ENCODE measurements around the gene ACACB.

ACACB gene

DNA sequence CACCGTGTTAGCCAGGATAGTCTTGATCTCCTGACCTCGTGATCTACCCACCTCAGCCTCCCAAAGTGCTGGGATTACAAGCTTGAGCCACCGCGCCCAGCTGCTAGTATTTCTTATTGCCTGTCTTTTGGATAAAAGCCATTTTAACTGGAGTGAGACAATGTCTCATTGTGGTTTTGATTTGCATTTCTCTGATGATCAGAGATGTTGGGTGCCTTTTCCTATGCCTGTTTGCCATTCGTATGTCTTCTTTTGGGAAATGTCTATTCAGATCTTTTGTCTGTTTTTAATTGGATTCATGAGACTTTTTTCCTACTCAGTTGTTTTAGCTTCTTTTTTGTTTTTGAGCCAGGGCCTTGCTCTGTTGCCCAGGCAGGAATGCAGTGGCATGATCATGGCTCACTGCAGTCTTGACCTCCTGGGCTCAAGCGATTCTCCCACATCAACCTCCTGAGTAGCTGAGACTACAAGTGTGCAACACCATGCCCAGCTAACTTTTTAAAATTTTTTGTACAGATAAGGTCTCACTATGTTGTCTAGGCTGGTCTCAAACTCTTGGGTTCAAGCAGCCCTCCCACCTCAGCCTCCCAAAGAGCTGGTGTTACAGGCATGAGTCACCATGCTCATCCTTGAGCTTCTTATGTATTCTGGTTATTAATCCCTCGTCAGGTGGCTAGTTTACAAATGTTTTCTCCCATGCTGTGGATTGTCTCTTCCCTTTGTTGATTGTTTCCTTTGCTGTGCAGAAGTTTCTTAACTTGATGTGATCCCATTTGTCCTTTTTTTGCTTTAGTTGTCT is 65.9 kb downstream of the ACACB start:
- DNase-seq = no peak

DNA sequence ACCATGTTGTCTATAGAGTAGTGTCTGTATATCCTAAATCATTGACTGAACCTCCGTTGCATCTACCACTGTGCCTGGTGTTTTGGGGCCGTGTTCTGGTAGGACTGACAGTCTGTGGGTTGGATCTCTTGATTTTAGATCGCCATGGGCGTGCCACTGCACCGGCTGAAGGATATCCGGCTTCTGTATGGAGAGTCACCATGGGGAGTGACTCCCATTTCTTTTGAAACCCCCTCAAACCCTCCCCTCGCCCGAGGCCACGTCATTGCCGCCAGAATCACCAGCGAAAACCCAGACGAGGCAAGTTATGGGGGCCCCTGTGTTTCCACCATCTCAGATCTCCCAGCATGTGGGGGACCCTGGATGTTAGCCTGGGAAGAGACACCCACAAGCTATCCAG is 69.1 kb downstream of the ACACB start:
- DNase-seq = no peak

- DNase-seq = no peak
These were observed 70.7 kb downstream of the ACACB start for GRCh38 chr12:109186993-109187653.

DNA sequence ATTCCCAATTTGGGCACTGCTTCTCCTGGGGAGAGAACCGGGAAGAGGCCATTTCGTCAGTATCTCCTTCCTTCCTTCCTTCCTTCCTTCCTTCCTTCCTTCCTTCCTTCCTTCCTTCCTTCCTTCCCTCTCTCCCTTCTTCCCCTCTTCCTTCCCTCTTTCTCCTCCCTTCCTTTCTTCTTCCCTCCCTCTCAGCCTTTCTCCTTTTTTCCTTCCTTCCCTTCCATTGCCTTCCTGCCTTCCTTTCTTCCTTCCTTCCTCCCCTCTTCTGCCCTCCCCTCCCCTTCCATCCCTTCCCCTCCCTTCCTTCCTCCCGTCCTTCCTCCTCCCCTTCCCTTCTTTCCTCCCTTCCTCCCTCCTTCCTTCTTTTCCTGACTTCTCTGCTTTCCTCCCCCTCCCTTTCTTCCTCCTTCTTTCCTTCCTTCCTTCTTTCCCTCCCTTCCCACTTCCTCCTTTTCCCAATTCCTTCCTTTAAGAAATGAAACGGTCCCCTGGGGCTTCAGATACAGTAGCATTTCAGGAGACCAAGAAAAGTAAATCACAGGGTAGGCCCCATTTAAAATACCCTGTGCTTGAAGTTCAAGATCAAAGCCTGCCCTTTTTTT is 71.8 kb downstream of the ACACB start:
- DNase-seq = no peak

DNA sequence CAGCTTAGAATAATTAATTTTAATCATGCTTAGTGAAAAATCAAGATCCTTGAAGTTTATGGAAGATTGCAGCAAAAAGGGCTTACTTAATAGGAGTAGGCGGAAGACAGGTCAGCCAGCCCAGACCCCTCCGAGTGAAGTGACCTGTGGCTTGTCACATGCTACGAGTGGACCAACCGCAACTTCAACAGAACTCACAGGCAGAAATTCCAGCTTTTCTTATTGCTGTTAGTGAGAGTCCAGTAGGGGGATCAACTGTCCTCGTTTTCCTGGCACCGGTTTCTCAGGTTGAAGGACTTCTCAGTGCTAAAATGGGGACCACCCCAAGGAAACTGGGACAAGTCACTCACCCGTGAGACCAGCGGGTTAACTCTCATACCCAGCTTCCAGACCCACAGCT is 72.9 kb downstream of the ACACB start:
- DNase-seq = no peak

DNA sequence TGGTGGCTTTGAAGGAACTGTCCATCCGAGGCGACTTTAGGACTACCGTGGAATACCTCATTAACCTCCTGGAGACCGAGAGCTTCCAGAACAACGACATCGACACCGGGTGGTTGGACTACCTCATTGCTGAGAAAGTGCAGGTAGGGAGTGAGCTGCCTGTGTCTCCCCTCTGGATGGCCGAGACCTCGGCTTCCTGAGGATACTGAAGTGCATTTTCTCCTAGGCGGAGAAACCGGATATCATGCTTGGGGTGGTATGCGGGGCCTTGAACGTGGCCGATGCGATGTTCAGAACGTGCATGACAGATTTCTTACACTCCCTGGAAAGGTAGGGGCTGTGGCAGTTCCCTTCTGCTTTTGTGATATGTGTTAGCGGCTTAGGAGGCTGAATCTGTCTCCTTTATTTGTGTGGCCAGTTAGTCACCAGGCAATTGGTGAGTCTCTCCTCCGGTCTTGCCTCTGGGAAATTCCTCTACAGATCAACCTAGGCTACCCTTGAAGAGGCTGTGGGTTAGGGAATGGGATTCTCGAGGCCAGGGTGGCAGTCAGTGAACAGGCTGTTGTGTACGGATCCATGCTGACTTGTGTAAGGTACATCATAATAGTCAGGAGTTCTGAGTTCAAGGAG is 75.3 kb downstream of the ACACB start:
- no peak for DNase-seq

GRCh38 chr12:109192358-109192757 is 76.0 kb downstream of the ACACB start:
- no peak for DNase-seq

DNA sequence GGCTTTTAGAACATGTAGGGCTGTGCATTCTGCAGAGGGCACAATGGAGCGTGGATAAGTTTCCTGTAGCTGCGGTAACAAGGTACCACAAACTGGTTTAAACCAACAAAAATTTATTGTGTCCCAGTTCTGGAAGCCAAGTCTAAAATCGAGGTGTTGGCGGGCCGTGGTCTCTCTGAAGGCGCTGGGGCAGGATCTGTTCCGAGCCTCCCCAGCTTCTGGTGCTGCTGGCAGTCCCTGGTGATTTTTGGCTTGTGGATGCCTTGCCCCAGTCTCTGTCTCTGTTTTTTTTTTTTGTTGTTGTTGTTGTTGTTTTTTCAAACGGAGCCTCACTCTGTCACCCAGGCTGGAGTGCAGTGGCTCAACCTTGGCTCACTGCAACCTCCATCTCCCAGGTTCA is 77.5 kb downstream of the ACACB start:
- no peak for DNase-seq

DNA sequence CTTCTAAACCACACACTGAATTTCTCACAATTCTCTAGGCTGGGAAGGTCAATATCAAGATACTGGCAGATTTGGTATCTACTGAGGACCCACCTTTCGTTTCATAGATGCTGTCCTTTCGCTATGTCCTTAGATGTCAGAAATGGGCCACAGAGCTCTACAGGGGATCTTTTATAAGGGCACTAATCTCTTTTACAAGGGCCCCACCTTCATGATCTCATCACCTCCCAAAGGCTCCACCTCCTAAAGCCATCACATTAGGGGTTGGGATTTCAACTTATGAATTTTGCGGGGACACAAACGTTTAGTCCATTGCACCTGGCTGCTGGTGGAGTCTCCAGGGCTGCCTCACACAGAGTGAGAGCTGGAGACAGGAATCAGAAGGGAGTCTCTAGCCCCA is 79.9 kb downstream of the ACACB start:
- DNase-seq = no peak

GRCh38 chr12:109197327-109197726 is 80.9 kb downstream of the ACACB start:
- no peak for DNase-seq

- no peak for DNase-seq
These were observed 82.9 kb downstream of the ACACB start for GRCh38 chr12:109199324-109199723.

DNA sequence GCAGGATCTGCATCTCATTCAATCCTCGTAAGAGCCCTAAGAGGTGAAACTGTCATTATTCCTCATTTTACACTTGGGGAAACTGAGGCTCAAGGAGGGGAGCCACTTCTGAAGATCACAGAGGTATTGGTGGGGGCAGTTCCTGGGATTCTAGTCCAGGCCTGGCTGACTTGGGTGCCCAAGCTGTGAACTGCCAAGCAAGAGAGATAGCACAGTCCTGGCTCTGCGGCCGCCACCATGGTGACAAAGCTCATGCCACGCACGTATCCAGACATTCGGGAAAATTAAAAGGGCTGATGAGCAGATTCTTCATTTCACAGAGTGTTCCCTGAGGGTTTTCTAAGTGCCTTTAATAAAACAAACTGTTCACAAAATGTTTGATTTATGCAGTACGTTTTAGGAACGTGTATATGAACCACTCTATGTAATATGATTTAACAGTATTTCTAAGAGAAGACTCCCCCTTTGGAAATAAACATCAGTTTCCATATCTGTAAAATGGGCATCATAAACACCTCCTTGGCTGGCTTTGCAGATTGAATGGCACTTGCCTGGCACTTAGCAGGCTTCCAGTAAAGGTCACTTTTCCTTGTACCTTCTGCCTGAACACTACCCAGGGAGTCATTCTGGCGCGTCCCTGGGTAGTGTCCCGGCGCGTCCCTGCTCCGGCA is 84.6 kb downstream of the ACACB start:
- DNase-seq = no peak

DNA sequence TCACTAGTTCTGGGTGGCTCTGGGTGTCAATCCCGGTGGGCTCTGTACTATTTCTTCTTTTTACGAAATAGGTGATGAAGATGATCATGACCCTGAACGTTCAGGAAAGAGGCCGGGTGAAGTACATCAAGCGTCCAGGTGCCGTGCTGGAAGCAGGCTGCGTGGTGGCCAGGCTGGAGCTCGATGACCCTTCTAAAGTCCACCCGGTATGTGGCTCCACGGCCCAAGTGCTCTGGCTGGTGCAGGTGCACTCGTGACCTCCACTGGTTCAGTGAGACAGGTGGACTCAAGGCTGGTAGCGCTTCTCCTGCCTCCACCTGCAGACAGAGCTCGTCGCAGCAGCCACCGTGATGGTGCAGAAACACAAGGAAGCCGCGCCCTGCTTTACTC is 85.1 kb downstream of the ACACB start:
- DNase-seq = no peak

- no peak for DNase-seq
These were observed 86.4 kb downstream of the ACACB start for GRCh38 chr12:109202770-109203169.

GRCh38 chr12:109203480-109203879 is 87.1 kb downstream of the ACACB start:
- no peak for DNase-seq

GRCh38 chr12:109209082-109209481 is 92.7 kb downstream of the ACACB start:
- no peak for DNase-seq

DNA sequence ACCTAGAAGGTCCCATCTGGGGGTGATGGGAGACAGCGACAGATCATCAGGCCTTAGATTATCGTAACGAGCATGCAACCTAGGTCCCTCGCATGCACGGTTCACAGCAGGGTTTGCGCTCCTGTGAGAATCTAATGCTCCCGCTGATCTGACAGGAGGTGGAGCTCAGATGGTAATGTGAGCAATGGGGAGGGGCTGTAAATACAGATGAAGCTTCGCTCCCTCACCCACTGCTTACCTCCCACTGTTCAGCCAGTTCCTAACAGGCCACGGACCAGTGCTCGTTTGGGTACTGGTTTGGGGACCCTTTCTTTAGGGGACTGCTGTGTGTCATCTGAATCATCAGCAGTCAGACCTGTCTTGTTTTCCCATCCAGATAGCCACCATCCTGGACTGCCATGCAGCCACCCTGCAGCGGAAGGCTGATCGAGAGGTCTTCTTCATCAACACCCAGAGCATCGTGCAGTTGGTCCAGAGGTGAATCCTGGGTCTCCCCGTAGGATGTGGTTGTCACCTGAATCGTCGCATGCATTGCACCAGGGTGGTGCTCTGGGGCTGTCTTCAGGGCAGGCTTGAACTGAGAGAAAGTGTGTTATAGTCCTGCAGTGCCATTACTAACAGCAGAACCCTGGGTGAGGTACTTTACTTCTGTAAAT is 96.2 kb downstream of the ACACB start:
- no peak for DNase-seq

- DNase-seq = no peak
These were observed 97.7 kb downstream of the ACACB start for GRCh38 chr12:109214131-109214530.

- no peak for DNase-seq
These were observed 102.6 kb downstream of the ACACB start for GRCh38 chr12:109218996-109219395.

DNA sequence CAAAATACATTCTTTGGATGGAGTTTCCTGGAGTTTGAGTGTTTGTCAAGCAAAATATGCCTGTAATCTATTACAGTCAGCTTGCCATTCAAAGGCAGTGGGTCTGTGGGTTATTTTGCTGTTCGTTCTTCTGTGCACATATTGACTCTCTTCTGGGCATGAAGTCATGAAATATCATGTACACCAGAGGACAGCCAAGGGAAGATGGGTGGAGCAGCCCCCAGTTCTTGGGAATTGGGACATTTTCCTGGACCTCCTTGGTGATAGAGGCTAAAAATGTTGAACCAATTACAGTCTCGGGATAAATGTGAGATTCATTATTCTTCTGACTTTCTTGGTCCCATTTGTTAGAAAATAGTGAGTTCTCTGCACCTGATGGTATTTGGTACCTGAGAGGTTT is 103.6 kb downstream of the ACACB start:
- no peak for DNase-seq

DNA sequence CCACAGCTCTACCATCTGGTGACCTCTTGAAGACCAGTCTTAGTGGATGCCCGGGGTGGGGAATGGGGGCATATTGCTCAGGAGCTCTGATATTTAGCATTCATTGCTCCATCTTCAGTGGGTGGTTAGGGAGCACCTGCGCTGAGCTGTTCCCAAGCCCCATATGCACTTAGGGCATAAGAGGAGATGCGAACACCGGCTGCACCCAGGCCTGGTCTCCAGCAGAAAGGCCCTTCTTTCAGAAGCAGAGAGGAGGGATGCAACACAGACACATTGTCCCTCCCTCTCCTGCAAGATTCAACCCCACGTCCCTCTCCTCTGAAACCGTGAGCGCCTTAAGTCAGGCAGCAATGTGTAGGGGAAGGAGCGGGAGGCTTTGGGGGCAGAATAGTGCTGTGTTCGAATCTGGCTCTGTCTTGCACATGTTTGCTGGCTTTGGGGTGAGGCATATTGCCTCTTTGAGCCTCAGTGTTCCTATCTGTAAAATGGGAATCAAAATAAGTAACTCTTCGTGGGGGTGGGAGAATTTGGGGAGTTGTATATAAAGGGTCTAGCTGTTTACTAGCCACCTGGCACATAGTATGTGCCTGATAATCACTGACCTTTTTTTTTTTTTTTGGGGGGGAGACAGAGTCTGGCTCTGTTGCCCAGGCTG is 105.0 kb downstream of the ACACB start:
- no peak for DNase-seq

GRCh38 chr12:109222062-109222461 is 105.7 kb downstream of the ACACB start:
- no peak for DNase-seq

Measured in NCI-H524 treated with DMSO at 0.1 percent for 48 hours (cell line).